ENCODE data around the gene MMP27. TPM values are rescaled to one million over a fixed set of nuclear protein-coding genes. Genes with fewer than 3 reads are reported as not detected.

The MMP27 gene, protein sequence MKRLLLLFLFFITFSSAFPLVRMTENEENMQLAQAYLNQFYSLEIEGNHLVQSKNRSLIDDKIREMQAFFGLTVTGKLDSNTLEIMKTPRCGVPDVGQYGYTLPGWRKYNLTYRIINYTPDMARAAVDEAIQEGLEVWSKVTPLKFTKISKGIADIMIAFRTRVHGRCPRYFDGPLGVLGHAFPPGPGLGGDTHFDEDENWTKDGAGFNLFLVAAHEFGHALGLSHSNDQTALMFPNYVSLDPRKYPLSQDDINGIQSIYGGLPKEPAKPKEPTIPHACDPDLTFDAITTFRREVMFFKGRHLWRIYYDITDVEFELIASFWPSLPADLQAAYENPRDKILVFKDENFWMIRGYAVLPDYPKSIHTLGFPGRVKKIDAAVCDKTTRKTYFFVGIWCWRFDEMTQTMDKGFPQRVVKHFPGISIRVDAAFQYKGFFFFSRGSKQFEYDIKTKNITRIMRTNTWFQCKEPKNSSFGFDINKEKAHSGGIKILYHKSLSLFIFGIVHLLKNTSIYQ
- total RNA-seq (2022; extraction: Qiagen RNA extraction): not detected in 5 replicates

DNA sequence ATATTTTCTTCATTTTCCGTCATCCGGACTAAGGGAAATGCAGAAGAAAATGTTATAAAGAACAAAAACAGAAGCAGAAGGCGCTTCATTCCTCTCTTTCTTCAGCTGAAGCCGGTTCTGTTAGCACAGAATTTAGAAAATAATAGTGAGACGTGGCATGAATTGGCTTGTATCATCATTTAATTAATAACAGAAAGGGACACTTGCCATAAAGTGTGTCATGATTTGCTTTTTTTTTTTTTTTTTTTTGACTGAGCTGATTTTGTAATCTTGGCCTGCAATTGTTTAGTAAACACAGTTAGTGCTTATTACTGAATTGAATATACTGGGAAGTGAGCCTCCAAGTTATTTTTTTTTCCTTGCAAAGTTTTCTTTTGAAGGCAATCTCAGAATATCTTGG, at the start of gene MMP27:
TSS of gene MMP27 (minus strand) at position 144 of the 400 bp plus-strand sequence. CDS start at position 89, 55 bp downstream.

DNA sequence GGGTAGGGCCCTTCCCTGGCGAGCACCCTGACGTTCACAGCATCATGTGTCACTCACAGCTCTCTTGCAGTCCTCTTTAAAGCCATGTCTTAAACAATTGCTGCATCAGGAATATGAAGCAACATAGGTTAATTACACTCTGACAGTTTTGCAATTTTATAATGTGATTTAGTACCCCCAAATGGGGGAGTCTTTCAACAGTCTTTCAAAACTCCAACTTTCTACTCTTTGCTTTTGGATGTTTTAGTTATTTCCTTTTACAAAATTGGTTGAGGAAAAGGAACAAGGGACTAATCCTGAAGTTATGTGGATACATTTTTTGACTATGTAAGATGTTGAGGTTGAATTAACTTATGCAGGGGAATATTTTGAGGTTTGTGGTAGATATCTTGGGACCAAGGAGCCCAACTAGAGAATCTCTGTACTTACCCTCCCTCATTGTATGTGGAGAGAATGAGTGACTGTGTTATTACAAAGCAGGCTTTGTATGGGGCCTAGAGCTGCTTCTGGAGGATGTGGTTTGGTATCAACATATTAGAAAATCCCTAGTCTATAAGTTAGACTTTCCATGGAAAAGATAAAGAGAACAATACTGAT, 19.4 kb upstream of the MMP27 start, which contains the start of gene MMP8:
TSS of gene MMP8 (minus strand) at position 51 of the 597 bp plus-strand sequence. CDS start 99 bp downstream, outside the sequence.

Other genes starting within 250 kb of the MMP27 start
- gene MMP7, start 175.0 kb downstream of the MMP27 start, total RNA-seq (2022; extraction: Qiagen RNA extraction): 20.7 to 34.8 TPM (median 25.3 TPM) in 5 replicates
- not detected in 5 replicates for gene MMP20, start 80.4 kb downstream of the MMP27 start, total RNA-seq (2022; extraction: Qiagen RNA extraction)
- gene MMP8, start 19.2 kb upstream of the MMP27 start, total RNA-seq (2022; extraction: Qiagen RNA extraction): not detected in 5 replicates
- 0.53 to 1.6 TPM (median 0.87 TPM) in 5 replicates for gene MMP10, start 74.9 kb upstream of the MMP27 start, total RNA-seq (2022; extraction: Qiagen RNA extraction)
- gene MMP1, start 92.4 kb upstream of the MMP27 start, total RNA-seq (2022; extraction: Qiagen RNA extraction): 0.50 to 1.3 TPM (median 0.93 TPM) in 5 replicates
- 0.46 to 0.47 TPM in 2 of 5 replicates, not detected in the others for gene MMP3, start 137.8 kb upstream of the MMP27 start, total RNA-seq (2022; extraction: Qiagen RNA extraction)
- 0.04 to 0.12 TPM (median 0.08 TPM) in 4 of 5 replicates, not detected in the other for gene MMP12, start 169.2 kb upstream of the MMP27 start, total RNA-seq (2022; extraction: Qiagen RNA extraction)
- gene MMP13, start 250.0 kb upstream of the MMP27 start, total RNA-seq (2022; extraction: Qiagen RNA extraction): not detected in 5 replicates

Data from A549 treated with dexamethasone at 1 μM for 4 hours (cell line).